Astrocyte of the cerebellum (primary cell): ENCODE measurements around the gene TMEM171.

Experiments
- DNase-seq: peaks from one replicate; pipeline ENCODE4 v3.0.0-alpha.2; 2011; ENCODE audit warnings: low read depth
- H3K4me3 ChIP-seq: 2 replicates; pipeline ENCODE4 v1.5.1; 2011; ENCODE audit warnings: mild to moderate bottlenecking, low read depth, low read length, moderate library complexity
- CTCF ChIP-seq: IDR thresholded peaks from 2 replicates; pipeline ENCODE4 v1.5.1; 2012; ENCODE audit warnings: low read length, low read depth, moderate library complexity, mild to moderate bottlenecking; ENCODE audit errors: missing control alignments
- in situ Hi-C: cut with HindIII; loops from 2 replicates; pipeline ENCODE4 v1.10.0; 2017; ENCODE audit warnings: low sequenced_read_pairs

TMEM171 gene

GRCh38 chr5:73154208-73155006 is 34.0 kb downstream of the TMEM171 start:
- H3K4me3 ChIP-seq: no peak overlapping the region
- no peak for DNase-seq
- in situ Hi-C loops: no loop called here
- no peak for TF ChIP-seq CTCF

- no peak for TF ChIP-seq CTCF
- no peak for DNase-seq
- in situ Hi-C loops: no loop called here
- H3K4me3 ChIP-seq: no peak overlapping the region
Measured at GRCh38 chr5:73155271-73156222, 35.2 kb downstream of the TMEM171 start.

- no peak for TF ChIP-seq CTCF
- in situ Hi-C loops: no loop called here
- H3K4me3 ChIP-seq: no peak overlapping the region
- DNase-seq: no peak
Measured at GRCh38 chr5:73157414-73158303, 37.3 kb downstream of the TMEM171 start.

- H3K4me3 ChIP-seq: no peak overlapping the region
- no peak for DNase-seq
- in situ Hi-C loops: no loop called here
- TF ChIP-seq CTCF: no peak
Measured at GRCh38 chr5:73158313-73158712, 37.9 kb downstream of the TMEM171 start.

GRCh38 chr5:73160239-73160671 is 39.9 kb downstream of the TMEM171 start:
- in situ Hi-C loops: no loop called here
- H3K4me3 ChIP-seq: no peak overlapping the region
- DNase-seq: peak; percentile 18
- TF ChIP-seq CTCF: no peak

- H3K4me3 ChIP-seq: no peak overlapping the region
- in situ Hi-C loops: no loop called here
- no peak for DNase-seq
- peak; percentile 43 for TF ChIP-seq CTCF
Measured at GRCh38 chr5:73170522-73170921, 50.1 kb downstream of the TMEM171 start.
